Hepatocyte (in vitro differentiated cells): ENCODE data around the gene KIF20B.

ENCODE experiments used
- CTCF ChIP-seq: fragments of 200-600 bp; sonication (generic); IDR thresholded peaks from 2 replicates; pipeline ENCODE4 v1.5.1; 2016; ENCODE audit warnings: antibody characterized with exemption, mild to moderate bottlenecking; ENCODE audit not compliant: poor library complexity
- EZH2 ChIP-seq: fragments of 200-600 bp; sonication (generic); IDR thresholded peaks from 2 replicates; pipeline ENCODE4 v1.6.1; 2016; ENCODE audit warnings: antibody characterized with exemption, mild to moderate bottlenecking, borderline replicate concordance
- EZH2phosphoT487 ChIP-seq: fragments of 200-600 bp; sonication (generic); IDR thresholded peaks from one replicate; pipeline ENCODE4 v1.6.1; 2018; ENCODE audit warnings: antibody characterized with exemption, mild to moderate bottlenecking, low read depth, moderate library complexity; ENCODE audit not compliant: unreplicated experiment, severe bottlenecking

GRCh38 chr10:89655722-89656121 lies 45.7 kb upstream of the KIF20B start:
- TF ChIP-seq EZH2phosphoT487 (no peak), CTCF (no peak), EZH2 (no peak)
